ENCODE data around the gene PPP2R5A.
"Not testable (repeated sequence)": the region's sequence is repeated elsewhere in the genome, so short reads cannot be mapped to it uniquely, and the experiment has no call there.

Gene PPP2R5A

GRCh38 chr1:212305342-212305741 is 20.1 kb downstream of the PPP2R5A start:
- no peak overlapping the region for H3K4ac ChIP-seq (ENCODE audit: low read depth, low read length)
- no peak overlapping the region for H2BK15ac ChIP-seq (replicated peaks; ENCODE audit: low read depth)
- H3K23ac ChIP-seq (ENCODE audit: low read length) = no peak overlapping the region
- no peak overlapping the region for H3K4me3 ChIP-seq (ENCODE audit: low read length)
- no peak overlapping the region for H2AK5ac ChIP-seq (ENCODE audit: low read length)
- DNase-seq = no peak
- no peak overlapping the region for H2BK120ac ChIP-seq (ENCODE audit: low read depth, low read length)
- peaks cover 1% of the 10 kb centered on the region for H3K79me1 ChIP-seq (ENCODE audit: low read length)
- H3K36me3 ChIP-seq (ENCODE audit: control insufficient read depth, insufficient read depth, low read length) = no peaks in the 10 kb centered on the region
- no peak overlapping the region for H3K27ac ChIP-seq (ENCODE audit: low read depth, low read length)
- H2BK5ac ChIP-seq (ENCODE audit: low read length) = no peak overlapping the region
- no peaks in the 10 kb centered on the region for H3K79me2 ChIP-seq (ENCODE audit: control insufficient read depth, insufficient read depth, low read length)
- no peak overlapping the region for H3K9ac ChIP-seq (ENCODE audit: low read length)
- no peak overlapping the region for H3K4me2 ChIP-seq (ENCODE audit: low read length)
- H3K18ac ChIP-seq (ENCODE audit: low read length) = no peak overlapping the region
- H3K27me3 ChIP-seq (ENCODE audit: insufficient read depth, low read length, poor library complexity) = no peaks in the 10 kb centered on the region
- H4K5ac ChIP-seq (ENCODE audit: low read length) = no peak overlapping the region
- peaks cover under 1% of the 10 kb centered on the region for H3K4me1 ChIP-seq (ENCODE audit: control insufficient read depth, low read depth, low read length)
- H4K8ac ChIP-seq (ENCODE audit: low read depth, low read length) = no peak overlapping the region
- H3K56ac ChIP-seq (ENCODE audit: low read length) = no peak overlapping the region

GRCh38 chr1:212305984-212306452 is 20.8 kb downstream of the PPP2R5A start:
- H3K4ac ChIP-seq (ENCODE audit: low read depth, low read length); H3K79me2 ChIP-seq (ENCODE audit: control insufficient read depth, insufficient read depth, low read length); H3K56ac ChIP-seq (ENCODE audit: low read length); H3K4me2 ChIP-seq (ENCODE audit: low read length); H3K36me3 ChIP-seq (ENCODE audit: control insufficient read depth, insufficient read depth, low read length); H3K4me3 ChIP-seq (ENCODE audit: low read length); H3K18ac ChIP-seq (ENCODE audit: low read length); H4K8ac ChIP-seq (ENCODE audit: low read depth, low read length); H2BK15ac ChIP-seq (replicated peaks; ENCODE audit: low read depth); H3K4me1 ChIP-seq (ENCODE audit: control insufficient read depth, low read depth, low read length); H3K27me3 ChIP-seq (ENCODE audit: insufficient read depth, low read length, poor library complexity); H3K23ac ChIP-seq (ENCODE audit: low read length); H4K5ac ChIP-seq (ENCODE audit: low read length); H3K27ac ChIP-seq (ENCODE audit: low read depth, low read length); H3K9ac ChIP-seq (ENCODE audit: low read length); H2BK5ac ChIP-seq (ENCODE audit: low read length); H3K79me1 ChIP-seq (ENCODE audit: low read length); H2BK120ac ChIP-seq (ENCODE audit: low read depth, low read length); H2AK5ac ChIP-seq (ENCODE audit: low read length): not testable (repeated sequence)
- no CpG with 5 or more reads among the region's 7 CpGs for WGBS (ENCODE audit: extremely low coverage, insufficient coverage, low lambda C conversion rate)
- peak; percentile 65 for DNase-seq

GRCh38 chr1:212309967-212310366 is 24.8 kb downstream of the PPP2R5A start:
- no peak overlapping the region for H3K4me2 ChIP-seq (ENCODE audit: low read length)
- peak overlapping the region; percentile 60 for H3K27ac ChIP-seq (ENCODE audit: low read depth, low read length)
- no peak overlapping the region for H3K23ac ChIP-seq (ENCODE audit: low read length)
- no peak overlapping the region for H4K5ac ChIP-seq (ENCODE audit: low read length)
- H2AK5ac ChIP-seq (ENCODE audit: low read length) = no peak overlapping the region
- H3K4me3 ChIP-seq (ENCODE audit: low read length) = no peak overlapping the region
- no peak overlapping the region for H2BK5ac ChIP-seq (ENCODE audit: low read length)
- peak; percentile 83 for DNase-seq
- H3K56ac ChIP-seq (ENCODE audit: low read length) = no peak overlapping the region
- H3K18ac ChIP-seq (ENCODE audit: low read length) = no peak overlapping the region
- no peak overlapping the region for H3K4ac ChIP-seq (ENCODE audit: low read depth, low read length)
- H3K4me1 ChIP-seq (ENCODE audit: control insufficient read depth, low read depth, low read length) = peaks cover 7% of the 10 kb centered on the region
- no peak overlapping the region for H2BK15ac ChIP-seq (replicated peaks; ENCODE audit: low read depth)
- H3K9ac ChIP-seq (ENCODE audit: low read length) = no peak overlapping the region
- no peak overlapping the region for H4K8ac ChIP-seq (ENCODE audit: low read depth, low read length)
- no peaks in the 10 kb centered on the region for H3K27me3 ChIP-seq (ENCODE audit: insufficient read depth, low read length, poor library complexity)
- peaks cover 4% of the 10 kb centered on the region for H3K79me2 ChIP-seq (ENCODE audit: control insufficient read depth, insufficient read depth, low read length)
- no peaks in the 10 kb centered on the region for H3K36me3 ChIP-seq (ENCODE audit: control insufficient read depth, insufficient read depth, low read length)
- H2BK120ac ChIP-seq (ENCODE audit: low read depth, low read length) = no peak overlapping the region
- H3K79me1 ChIP-seq (ENCODE audit: low read length) = peaks cover 4% of the 10 kb centered on the region

GRCh38 chr1:212310383-212310782 is 25.2 kb downstream of the PPP2R5A start:
- DNase-seq = no peak
- H3K4me1 ChIP-seq (ENCODE audit: control insufficient read depth, low read depth, low read length) = peaks cover 7% of the 10 kb centered on the region
- H2BK120ac ChIP-seq (ENCODE audit: low read depth, low read length) = peak overlapping the region; percentile 36
- H2BK15ac ChIP-seq (replicated peaks; ENCODE audit: low read depth) = peak overlapping the region; percentile 96
- H3K27ac ChIP-seq (ENCODE audit: low read depth, low read length) = peak overlapping the region; percentile 81
- no peak overlapping the region for H3K23ac ChIP-seq (ENCODE audit: low read length)
- peak overlapping the region; percentile 24 for H3K4ac ChIP-seq (ENCODE audit: low read depth, low read length)
- peaks cover 4% of the 10 kb centered on the region for H3K79me2 ChIP-seq (ENCODE audit: control insufficient read depth, insufficient read depth, low read length)
- WGBS (ENCODE audit: extremely low coverage, insufficient coverage, low lambda C conversion rate) = no CpG with 5 or more reads among the region's 3 CpGs
- peak overlapping the region; percentile 20 for H3K9ac ChIP-seq (ENCODE audit: low read length)
- H3K36me3 ChIP-seq (ENCODE audit: control insufficient read depth, insufficient read depth, low read length) = no peaks in the 10 kb centered on the region
- no peaks in the 10 kb centered on the region for H3K27me3 ChIP-seq (ENCODE audit: insufficient read depth, low read length, poor library complexity)
- peak overlapping the region; percentile 77 for H4K5ac ChIP-seq (ENCODE audit: low read length)
- peak overlapping the region; percentile 59 for H2AK5ac ChIP-seq (ENCODE audit: low read length)
- H2BK5ac ChIP-seq (ENCODE audit: low read length) = peak overlapping the region; percentile 78
- peak overlapping the region; percentile 74 for H3K56ac ChIP-seq (ENCODE audit: low read length)
- peaks cover 4% of the 10 kb centered on the region for H3K79me1 ChIP-seq (ENCODE audit: low read length)
- peak overlapping the region; percentile 89 for H3K18ac ChIP-seq (ENCODE audit: low read length)
- no peak overlapping the region for H3K4me3 ChIP-seq (ENCODE audit: low read length)
- H4K8ac ChIP-seq (ENCODE audit: low read depth, low read length) = no peak overlapping the region
- H3K4me2 ChIP-seq (ENCODE audit: low read length) = no peak overlapping the region

- peaks cover 4% of the 10 kb centered on the region for H3K79me2 ChIP-seq (ENCODE audit: control insufficient read depth, insufficient read depth, low read length)
- H2BK15ac ChIP-seq (replicated peaks; ENCODE audit: low read depth) = no peak overlapping the region
- no peak overlapping the region for H3K4me3 ChIP-seq (ENCODE audit: low read length)
- no peak overlapping the region for H4K5ac ChIP-seq (ENCODE audit: low read length)
- no peak for DNase-seq
- no peak overlapping the region for H4K8ac ChIP-seq (ENCODE audit: low read depth, low read length)
- no peak overlapping the region for H2AK5ac ChIP-seq (ENCODE audit: low read length)
- no peak overlapping the region for H2BK120ac ChIP-seq (ENCODE audit: low read depth, low read length)
- peaks cover 4% of the 10 kb centered on the region for H3K79me1 ChIP-seq (ENCODE audit: low read length)
- no peaks in the 10 kb centered on the region for H3K36me3 ChIP-seq (ENCODE audit: control insufficient read depth, insufficient read depth, low read length)
- no peaks in the 10 kb centered on the region for H3K27me3 ChIP-seq (ENCODE audit: insufficient read depth, low read length, poor library complexity)
- no peak overlapping the region for H3K4ac ChIP-seq (ENCODE audit: low read depth, low read length)
- H3K18ac ChIP-seq (ENCODE audit: low read length) = no peak overlapping the region
- H3K56ac ChIP-seq (ENCODE audit: low read length) = no peak overlapping the region
- no peak overlapping the region for H3K4me2 ChIP-seq (ENCODE audit: low read length)
- WGBS (ENCODE audit: extremely low coverage, insufficient coverage, low lambda C conversion rate) = no CpG with 5 or more reads among the region's 2 CpGs
- H2BK5ac ChIP-seq (ENCODE audit: low read length) = no peak overlapping the region
- peaks cover 10% of the 10 kb centered on the region for H3K4me1 ChIP-seq (ENCODE audit: control insufficient read depth, low read depth, low read length)
- H3K23ac ChIP-seq (ENCODE audit: low read length) = no peak overlapping the region
- no peak overlapping the region for H3K27ac ChIP-seq (ENCODE audit: low read depth, low read length)
- H3K9ac ChIP-seq (ENCODE audit: low read length) = no peak overlapping the region
Measured at GRCh38 chr1:212311836-212312497, 26.8 kb downstream of the PPP2R5A start.

GRCh38 chr1:212313616-212314015 is 28.4 kb downstream of the PPP2R5A start:
- H3K4ac ChIP-seq (ENCODE audit: low read depth, low read length) = no peak overlapping the region
- H4K5ac ChIP-seq (ENCODE audit: low read length) = no peak overlapping the region
- no peak for DNase-seq
- H3K18ac ChIP-seq (ENCODE audit: low read length) = no peak overlapping the region
- no peak overlapping the region for H2BK120ac ChIP-seq (ENCODE audit: low read depth, low read length)
- no peak overlapping the region for H3K56ac ChIP-seq (ENCODE audit: low read length)
- no peak overlapping the region for H2BK15ac ChIP-seq (replicated peaks; ENCODE audit: low read depth)
- peaks cover 3% of the 10 kb centered on the region for H3K79me1 ChIP-seq (ENCODE audit: low read length)
- peaks cover 10% of the 10 kb centered on the region for H3K4me1 ChIP-seq (ENCODE audit: control insufficient read depth, low read depth, low read length)
- H4K8ac ChIP-seq (ENCODE audit: low read depth, low read length) = no peak overlapping the region
- H2BK5ac ChIP-seq (ENCODE audit: low read length) = no peak overlapping the region
- H2AK5ac ChIP-seq (ENCODE audit: low read length) = no peak overlapping the region
- no peak overlapping the region for H3K9ac ChIP-seq (ENCODE audit: low read length)
- H3K4me3 ChIP-seq (ENCODE audit: low read length) = no peak overlapping the region
- H3K79me2 ChIP-seq (ENCODE audit: control insufficient read depth, insufficient read depth, low read length) = peaks cover 4% of the 10 kb centered on the region
- no CpG with 5 or more reads among the region's 2 CpGs for WGBS (ENCODE audit: extremely low coverage, insufficient coverage, low lambda C conversion rate)
- H3K36me3 ChIP-seq (ENCODE audit: control insufficient read depth, insufficient read depth, low read length) = no peaks in the 10 kb centered on the region
- no peaks in the 10 kb centered on the region for H3K27me3 ChIP-seq (ENCODE audit: insufficient read depth, low read length, poor library complexity)
- no peak overlapping the region for H3K27ac ChIP-seq (ENCODE audit: low read depth, low read length)
- H3K4me2 ChIP-seq (ENCODE audit: low read length) = no peak overlapping the region
- H3K23ac ChIP-seq (ENCODE audit: low read length) = no peak overlapping the region

Measured in mesendoderm (in vitro differentiated cells).